NCI-H82 treated with DMSO at 0.1 percent for 48 hours (cell line): ENCODE results near the gene WDR48.
A peak's percentile ranks its signal among the peaks of the same experiment; 100 is the strongest.

Experiments
- DNase-seq: peaks from one replicate; lab custom pipeline; 2025; ENCODE audit not compliant: unreplicated experiment; lab: John Stamatoyannopoulos, UW

WDR48 gene

GRCh38 chr3:39118931-39119660 is 67.3 kb downstream of the WDR48 start:
- DNase-seq, result no peak

GRCh38 chr3:39121621-39122020 is 69.8 kb downstream of the WDR48 start:
- no peak for DNase-seq

GRCh38 chr3:39122813-39123212 is 71.0 kb downstream of the WDR48 start:
- no peak for DNase-seq

GRCh38 chr3:39124876-39125840 is 73.3 kb downstream of the WDR48 start:
- DNase-seq, result no peak

- DNase-seq, result no peak
Observed at GRCh38 chr3:39125841-39126500, 74.2 kb downstream of the WDR48 start.

GRCh38 chr3:39126532-39127071 is 74.8 kb downstream of the WDR48 start:
- DNase-seq, result peak; percentile 34

GRCh38 chr3:39127269-39127907 is 75.6 kb downstream of the WDR48 start:
- DNase-seq, result no peak

- DNase-seq, result no peak
Observed at GRCh38 chr3:39127908-39128304, 76.1 kb downstream of the WDR48 start.

GRCh38 chr3:39128951-39129350 is 77.1 kb downstream of the WDR48 start:
- DNase-seq, result no peak

GRCh38 chr3:39130026-39130425 is 78.2 kb downstream of the WDR48 start:
- DNase-seq, result no peak

- DNase-seq, result peak; percentile 36
Observed at GRCh38 chr3:39130693-39131265, 79.0 kb downstream of the WDR48 start.

GRCh38 chr3:39132096-39133092 is 80.6 kb downstream of the WDR48 start:
- DNase-seq, result no peak

GRCh38 chr3:39133093-39133490 is 81.3 kb downstream of the WDR48 start:
- no peak for DNase-seq

GRCh38 chr3:39133822-39134221 is 82.0 kb downstream of the WDR48 start:
- no peak for DNase-seq

GRCh38 chr3:39134305-39134704 is 82.5 kb downstream of the WDR48 start:
- DNase-seq, result no peak

- DNase-seq, result no peak
Observed at GRCh38 chr3:39135170-39135805, 83.5 kb downstream of the WDR48 start.

- no peak for DNase-seq
Observed at GRCh38 chr3:39136533-39137434, 85.0 kb downstream of the WDR48 start.
